ENCODE results near the gene FCHO2. TPM values are rescaled to one million over a fixed set of nuclear protein-coding genes. Genes with fewer than 3 reads are reported as not detected.

The FCHO2 gene
- total RNA-seq, 1 donor, result 31.5 TPM

GRCh38 chr5:72996632-72997031 is 40.8 kb downstream of the FCHO2 start:
- H3K27me3 ChIP-seq (ENCODE audit: insufficient read depth, low read length), result no peaks in the 10 kb centered on the region
- no peak for DNase-seq (ENCODE audit: insufficient read length, low spot score, missing footprints)
- TF ChIP-seq CTCF (IDR thresholded peaks at IDR 0.05; ENCODE audit: extremely low read depth, low read depth, low read length), result no peak

GRCh38 chr5:72999916-73000315 is 44.1 kb downstream of the FCHO2 start:
- no peaks in the 10 kb centered on the region for H3K27me3 ChIP-seq (ENCODE audit: insufficient read depth, low read length)
- no peak overlapping the region for H3K4me3 ChIP-seq (ENCODE audit: insufficient read depth, low read length)
- H4K20me1 ChIP-seq (ENCODE audit: insufficient read depth, low read length), result no peaks in the 10 kb centered on the region
- no peak for DNase-seq (ENCODE audit: insufficient read length, low spot score, missing footprints)
- H3K79me2 ChIP-seq (ENCODE audit: insufficient read depth, low read length), result no peaks in the 10 kb centered on the region
- no peak overlapping the region for H3K4me2 ChIP-seq (ENCODE audit: insufficient read depth, low read length)
- no peak overlapping the region for H3K27ac ChIP-seq (ENCODE audit: low read depth, low read length)
- no peak overlapping the region for H2AFZ ChIP-seq (ENCODE audit: low read length)
- no peak for TF ChIP-seq CTCF (IDR thresholded peaks at IDR 0.05; ENCODE audit: extremely low read depth, low read depth, low read length)
- no peaks in the 10 kb centered on the region for H3K4me1 ChIP-seq (ENCODE audit: insufficient read depth, low read length)
- peaks cover 3% of the 10 kb centered on the region for H3K36me3 ChIP-seq (ENCODE audit: insufficient read depth, low read length)
- no peaks in the 10 kb centered on the region for H3K9me3 ChIP-seq (ENCODE audit: low read depth, low read length)

More at GRCh38 chr5:72996632-72997031, 40.8 kb downstream of the FCHO2 start:
- Histone ChIP-seq H3K4me2 (ENCODE audit: insufficient read depth, low read length) (no peak overlapping the region), H3K36me3 (ENCODE audit: insufficient read depth, low read length) (peaks cover 3% of the 10 kb centered on the region), H3K4me3 (ENCODE audit: insufficient read depth, low read length) (no peak overlapping the region), H3K4me1 (ENCODE audit: insufficient read depth, low read length) (no peaks in the 10 kb centered on the region), H3K27ac (ENCODE audit: low read depth, low read length) (no peak overlapping the region), H2AFZ (ENCODE audit: low read length) (no peak overlapping the region), H3K9me3 (ENCODE audit: low read depth, low read length) (no peaks in the 10 kb centered on the region), H3K79me2 (ENCODE audit: insufficient read depth, low read length) (no peaks in the 10 kb centered on the region), H4K20me1 (ENCODE audit: insufficient read depth, low read length) (no peaks in the 10 kb centered on the region)

- H3K4me3 ChIP-seq (ENCODE audit: insufficient read depth, low read length), result no peak overlapping the region
- TF ChIP-seq CTCF (IDR thresholded peaks at IDR 0.05; ENCODE audit: extremely low read depth, low read depth, low read length), result no peak
- H3K79me2 ChIP-seq (ENCODE audit: insufficient read depth, low read length), result no peaks in the 10 kb centered on the region
- no peak overlapping the region for H3K27ac ChIP-seq (ENCODE audit: low read depth, low read length)
- no peaks in the 10 kb centered on the region for H3K36me3 ChIP-seq (ENCODE audit: insufficient read depth, low read length)
- no peaks in the 10 kb centered on the region for H3K9me3 ChIP-seq (ENCODE audit: low read depth, low read length)
- H3K4me1 ChIP-seq (ENCODE audit: insufficient read depth, low read length), result no peaks in the 10 kb centered on the region
- H3K4me2 ChIP-seq (ENCODE audit: insufficient read depth, low read length), result no peak overlapping the region
- H2AFZ ChIP-seq (ENCODE audit: low read length), result no peak overlapping the region
- no peaks in the 10 kb centered on the region for H4K20me1 ChIP-seq (ENCODE audit: insufficient read depth, low read length)
- H3K27me3 ChIP-seq (ENCODE audit: insufficient read depth, low read length), result no peaks in the 10 kb centered on the region
- DNase-seq (ENCODE audit: insufficient read length, low spot score, missing footprints), result no peak
Observed at GRCh38 chr5:73005886-73006285, 50.0 kb downstream of the FCHO2 start.

GRCh38 chr5:73007051-73007450 is 51.2 kb downstream of the FCHO2 start:
- Histone ChIP-seq H3K4me3 (ENCODE audit: insufficient read depth, low read length) (no peak overlapping the region), H3K4me2 (ENCODE audit: insufficient read depth, low read length) (no peak overlapping the region), H4K20me1 (ENCODE audit: insufficient read depth, low read length) (no peaks in the 10 kb centered on the region), H2AFZ (ENCODE audit: low read length) (no peak overlapping the region), H3K27ac (ENCODE audit: low read depth, low read length) (no peak overlapping the region), H3K4me1 (ENCODE audit: insufficient read depth, low read length) (no peaks in the 10 kb centered on the region), H3K36me3 (ENCODE audit: insufficient read depth, low read length) (no peaks in the 10 kb centered on the region), H3K27me3 (ENCODE audit: insufficient read depth, low read length) (no peaks in the 10 kb centered on the region), H3K79me2 (ENCODE audit: insufficient read depth, low read length) (no peaks in the 10 kb centered on the region), H3K9me3 (ENCODE audit: low read depth, low read length) (no peaks in the 10 kb centered on the region)
- no peak for TF ChIP-seq CTCF (IDR thresholded peaks at IDR 0.05; ENCODE audit: extremely low read depth, low read depth, low read length)
- no peak for DNase-seq (ENCODE audit: insufficient read length, low spot score, missing footprints)
